Measurements from ENCODE around the gene RASGRP2. TPM values are rescaled to one million over a fixed set of nuclear protein-coding genes. Genes with fewer than 3 reads are reported as not detected.

Gene RASGRP2
- total RNA-seq, 4 donors from 2014 or later, result 3.2 to 72.8 (median 23.3) TPM

DNA sequence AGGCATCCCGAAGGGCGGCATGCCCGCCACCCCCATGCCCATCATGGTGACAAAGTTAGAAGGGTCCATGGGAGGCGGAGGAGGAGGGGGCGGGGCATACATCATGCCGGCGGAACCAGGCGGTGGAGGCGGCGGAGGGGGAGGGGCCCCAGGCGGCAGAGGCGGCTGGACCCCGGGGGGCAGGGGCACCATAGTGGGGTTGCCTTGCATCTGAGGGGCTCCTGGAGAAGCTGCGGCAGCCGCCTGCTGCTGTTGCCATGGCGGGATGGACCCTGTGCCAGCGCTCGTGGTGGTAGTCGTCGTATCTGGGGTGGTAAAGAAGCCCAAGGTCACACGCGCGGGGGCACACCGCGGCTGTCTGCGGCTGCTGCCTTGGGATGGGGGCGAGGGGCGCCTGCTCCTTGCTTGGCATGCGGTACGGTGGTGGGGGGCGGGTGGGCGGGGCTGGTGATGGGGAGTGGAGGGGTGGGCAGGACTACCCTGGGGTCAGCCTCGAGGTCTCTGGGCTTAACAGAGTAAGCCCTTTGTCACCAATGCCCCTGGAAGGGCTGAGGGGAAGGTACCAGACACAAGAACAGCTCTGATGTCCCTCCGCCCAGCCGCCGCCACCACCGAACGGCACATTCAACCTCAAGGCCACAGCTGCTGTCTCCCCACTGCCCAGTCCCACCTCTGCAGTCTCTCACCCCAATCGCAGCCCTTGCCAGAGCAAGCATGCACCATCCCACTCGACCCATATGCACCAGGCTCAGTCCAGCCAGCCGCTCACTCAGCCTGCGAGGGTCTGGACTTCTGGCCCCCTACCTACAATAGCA is 22.1 kb upstream of the RASGRP2 start:
- no peak overlapping the region for H3K27ac ChIP-seq
- H3K36me3 ChIP-seq, result no peaks in the 10 kb centered on the region
- no peak for DNase-seq
- H3K27me3 ChIP-seq, result no peaks in the 10 kb centered on the region
- no peak for TF ChIP-seq POLR2A (IDR thresholded peaks at IDR 0.05)
- TF ChIP-seq, protein P1, sequence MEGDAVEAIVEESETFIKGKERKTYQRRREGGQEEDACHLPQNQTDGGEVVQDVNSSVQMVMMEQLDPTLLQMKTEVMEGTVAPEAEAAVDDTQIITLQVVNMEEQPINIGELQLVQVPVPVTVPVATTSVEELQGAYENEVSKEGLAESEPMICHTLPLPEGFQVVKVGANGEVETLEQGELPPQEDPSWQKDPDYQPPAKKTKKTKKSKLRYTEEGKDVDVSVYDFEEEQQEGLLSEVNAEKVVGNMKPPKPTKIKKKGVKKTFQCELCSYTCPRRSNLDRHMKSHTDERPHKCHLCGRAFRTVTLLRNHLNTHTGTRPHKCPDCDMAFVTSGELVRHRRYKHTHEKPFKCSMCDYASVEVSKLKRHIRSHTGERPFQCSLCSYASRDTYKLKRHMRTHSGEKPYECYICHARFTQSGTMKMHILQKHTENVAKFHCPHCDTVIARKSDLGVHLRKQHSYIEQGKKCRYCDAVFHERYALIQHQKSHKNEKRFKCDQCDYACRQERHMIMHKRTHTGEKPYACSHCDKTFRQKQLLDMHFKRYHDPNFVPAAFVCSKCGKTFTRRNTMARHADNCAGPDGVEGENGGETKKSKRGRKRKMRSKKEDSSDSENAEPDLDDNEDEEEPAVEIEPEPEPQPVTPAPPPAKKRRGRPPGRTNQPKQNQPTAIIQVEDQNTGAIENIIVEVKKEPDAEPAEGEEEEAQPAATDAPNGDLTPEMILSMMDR (IDR thresholded peaks at IDR 0.05), result no peak
- intact Hi-C loops (cut with DNase I; ENCODE audit: low total_unique reads), result no loop called here
- H3K4me3 ChIP-seq, result no peak overlapping the region
- no peaks in the 10 kb centered on the region for H3K9me3 ChIP-seq
- peaks cover 0 to 10% of the 10 kb centered on the region in 2 donors for H3K4me1 ChIP-seq

DNA sequence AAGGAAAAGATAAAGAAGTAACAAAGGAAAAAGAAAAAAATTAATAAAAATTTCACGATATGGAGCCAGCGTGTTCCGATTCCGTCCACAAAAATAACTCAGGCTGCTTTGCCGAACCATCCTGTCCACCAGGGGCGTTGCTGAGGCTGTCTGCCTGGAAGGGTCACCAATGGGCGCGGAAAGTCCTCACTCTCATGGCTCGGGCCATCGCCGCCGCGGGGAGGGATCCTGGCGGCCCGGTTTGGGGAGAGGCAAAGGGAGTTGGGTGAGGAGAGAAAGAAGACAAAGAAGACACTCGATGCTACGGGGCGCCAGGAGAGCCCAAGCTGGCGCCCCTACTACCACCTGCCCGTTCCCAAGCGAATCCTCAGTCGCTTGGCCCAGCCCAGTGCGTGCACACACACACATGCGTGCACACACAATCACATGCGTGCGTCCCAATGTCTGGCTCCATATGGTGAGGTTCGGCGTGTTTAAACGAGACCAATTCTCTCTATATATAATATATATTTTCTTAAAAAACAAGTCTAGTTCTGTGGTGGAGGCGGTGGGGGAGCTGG is 21.4 kb upstream of the RASGRP2 start:
- TF ChIP-seq, protein P1 (IDR thresholded peaks at IDR 0.05), result peak in 1 of 4 experiments; percentile 15
- TF ChIP-seq POLR2A (IDR thresholded peaks at IDR 0.05), result no peak
- H3K27ac ChIP-seq, result no peak overlapping the region
- no peak overlapping the region for H3K4me3 ChIP-seq
- H3K27me3 ChIP-seq, result no peaks in the 10 kb centered on the region
- DNase-seq, result no peak
- peaks cover 5 to 13% of the 10 kb centered on the region in 2 donors for H3K4me1 ChIP-seq
- intact Hi-C loops (cut with DNase I; ENCODE audit: low total_unique reads), result no loop called here
- H3K9me3 ChIP-seq, result no peaks in the 10 kb centered on the region
- no peaks in the 10 kb centered on the region for H3K36me3 ChIP-seq

DNA sequence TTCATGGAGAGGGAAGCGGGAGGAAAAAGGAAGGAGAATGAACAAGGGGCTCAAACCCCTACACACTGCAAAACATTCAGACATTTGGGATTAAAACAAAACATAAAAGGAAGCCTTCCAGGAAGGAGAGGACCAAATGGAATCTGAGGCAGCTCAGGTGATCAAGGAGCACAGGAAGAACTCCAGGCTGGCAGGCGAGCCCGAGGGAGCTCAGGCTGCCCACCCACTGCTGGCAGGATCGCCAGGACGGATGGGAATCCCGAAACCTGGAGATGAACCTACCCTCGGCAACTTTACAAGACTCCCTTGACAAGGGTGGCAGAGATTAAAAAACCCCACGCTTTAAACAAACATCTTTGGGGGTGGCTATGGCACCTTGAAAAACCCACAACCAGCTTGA is 20.8 kb upstream of the RASGRP2 start:
- H3K36me3 ChIP-seq, result no peaks in the 10 kb centered on the region
- intact Hi-C loops (cut with DNase I; ENCODE audit: low total_unique reads), result no loop called here

DNA sequence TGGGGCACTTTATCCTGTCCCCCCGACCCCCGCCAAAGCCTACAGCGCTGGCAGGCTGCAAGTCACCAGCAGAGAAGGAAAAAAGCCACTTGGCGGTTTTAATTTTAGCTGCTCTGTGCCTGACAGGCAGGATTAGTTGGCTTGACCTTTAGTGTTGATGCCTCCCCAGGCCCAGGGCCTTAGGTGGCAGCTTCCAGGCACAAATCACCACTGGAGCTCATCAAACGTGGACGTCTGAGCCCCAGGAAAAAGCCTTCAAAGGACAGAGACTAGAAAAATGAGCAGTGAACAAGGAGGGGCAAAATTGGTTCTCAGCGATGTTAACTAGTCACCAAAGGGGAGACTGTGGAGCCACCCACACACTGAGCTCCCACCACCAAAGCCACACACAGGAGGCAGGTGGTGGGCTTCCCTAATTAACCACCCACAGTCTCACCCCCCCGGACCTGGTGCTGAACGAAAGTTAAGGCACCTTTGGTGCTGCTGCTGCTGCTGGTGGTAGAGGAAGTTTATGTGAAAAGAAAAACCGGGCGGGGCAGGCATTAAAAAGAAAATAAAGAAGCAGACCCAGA is 20.2 kb upstream of the RASGRP2 start:
- H3K27me3 ChIP-seq, result no peaks in the 10 kb centered on the region

More for the DNA sequence above, 20.8 kb upstream of the RASGRP2 start:
- TF ChIP-seq POLR2A (IDR thresholded peaks at IDR 0.05), result no peak
- TF ChIP-seq, protein P1 (IDR thresholded peaks at IDR 0.05), result no peak
- no peak overlapping the region for H3K4me3 ChIP-seq
- no peaks in the 10 kb centered on the region for H3K27me3 ChIP-seq
- H3K27ac ChIP-seq, result no peak overlapping the region
- peaks cover 9 to 16% of the 10 kb centered on the region in 2 donors for H3K4me1 ChIP-seq
- H3K9me3 ChIP-seq, result no peaks in the 10 kb centered on the region
- no peak for DNase-seq

More for the DNA sequence above, 20.2 kb upstream of the RASGRP2 start:
- H3K9me3 ChIP-seq, result no peaks in the 10 kb centered on the region
- H3K36me3 ChIP-seq, result no peaks in the 10 kb centered on the region
- no peak for DNase-seq
- H3K4me3 ChIP-seq, result no peak overlapping the region
- H3K27ac ChIP-seq, result peak overlapping the region; percentile 33 to 37
- intact Hi-C loops (cut with DNase I; ENCODE audit: low total_unique reads), result no loop called here
- no peak for TF ChIP-seq POLR2A (IDR thresholded peaks at IDR 0.05)
- TF ChIP-seq, protein P1 (IDR thresholded peaks at IDR 0.05), result no peak
- peaks cover 9 to 16% of the 10 kb centered on the region in 2 donors for H3K4me1 ChIP-seq
